Hepatocyte (in vitro differentiated cells): ENCODE results near the gene SYNJ1. TPM values are rescaled to one million over a fixed set of nuclear protein-coding genes. Genes with fewer than 3 reads are reported as not detected.

Experiments
- DNase-seq: peaks from one replicate; pipeline ENCODE4 v3.0.0-alpha.2; 2016; ENCODE audit warnings: low spot score
- H2AFZ ChIP-seq: fragments of 200-600 bp; sonication (generic); 2 replicates; pipeline ENCODE4 v1.6.0; 2016; ENCODE audit warnings: antibody characterized with exemption, mild to moderate bottlenecking
- H3K27ac ChIP-seq: fragments of 200-600 bp; sonication (generic); 2 replicates; pipeline ENCODE4 v1.5.1; 2016; ENCODE audit warnings: mild to moderate bottlenecking
- H3K27me3 ChIP-seq: fragments of 200-600 bp; sonication (generic); 2 replicates; pipeline ENCODE4 v1.6.1; 2016
- H3K36me3 ChIP-seq: fragments of 200-600 bp; sonication (generic); replicated peaks from 2 replicates; pipeline ENCODE4 v1.5.1; 2016; ENCODE audit warnings: low read depth; ENCODE audit not compliant: insufficient read depth
- H3K4me1 ChIP-seq: fragments of 200-600 bp; sonication (generic); 2 replicates; pipeline ENCODE4 v1.5.1; 2016; ENCODE audit warnings: mild to moderate bottlenecking, moderate library complexity; ENCODE audit not compliant: insufficient read depth
- H3K4me2 ChIP-seq: fragments of 200-600 bp; sonication (generic); 2 replicates; pipeline ENCODE4 v1.6.0; 2016
- H3K4me3 ChIP-seq: fragments of 200-600 bp; sonication (generic); 2 replicates; pipeline ENCODE4 v1.5.1; 2016; ENCODE audit warnings: mild to moderate bottlenecking
- H3K79me2 ChIP-seq: fragments of 200-600 bp; sonication (generic); 2 replicates; pipeline ENCODE4 v1.6.0; 2017; ENCODE audit warnings: mild to moderate bottlenecking
- H3K9me2 ChIP-seq: fragments of 200-600 bp; sonication (generic); replicated peaks from 2 replicates; pipeline ENCODE4 v1.6.0; 2017; ENCODE audit warnings: mild to moderate bottlenecking; ENCODE audit not compliant: insufficient read depth
- H3K9me3 ChIP-seq: fragments of 200-600 bp; sonication (generic); 2 replicates; pipeline ENCODE4 v1.5.1; 2016; ENCODE audit warnings: low read depth, mild to moderate bottlenecking
- H4K20me1 ChIP-seq: fragments of 200-600 bp; sonication (generic); 2 replicates; pipeline ENCODE4 v1.6.0; 2016; ENCODE audit warnings: mild to moderate bottlenecking; ENCODE audit not compliant: insufficient read depth, poor library complexity, severe bottlenecking
- CTCF ChIP-seq: fragments of 200-600 bp; sonication (generic); IDR thresholded peaks from 2 replicates; pipeline ENCODE4 v1.5.1; 2016; ENCODE audit warnings: antibody characterized with exemption, mild to moderate bottlenecking; ENCODE audit not compliant: poor library complexity
- EZH2 ChIP-seq: fragments of 200-600 bp; sonication (generic); IDR thresholded peaks from 2 replicates; pipeline ENCODE4 v1.6.1; 2016; ENCODE audit warnings: antibody characterized with exemption, mild to moderate bottlenecking, borderline replicate concordance
- EZH2phosphoT487 ChIP-seq: fragments of 200-600 bp; sonication (generic); IDR thresholded peaks from one replicate; pipeline ENCODE4 v1.6.1; 2018; ENCODE audit warnings: antibody characterized with exemption, mild to moderate bottlenecking, low read depth, moderate library complexity; ENCODE audit not compliant: unreplicated experiment, severe bottlenecking
- WGBS: methylation state at CpG from one replicate; pipeline ENCODE4 v1.1.6; 2016; ENCODE audit warnings: low lambda C conversion rate; ENCODE audit errors: missing lambda C conversion rate; 5-methylcytosine and 5-hydroxymethylcytosine counted together
- polyA plus RNA-seq: library from polyadenylated mRNA; unstranded; fragments of >200 nt; fragmentation: Nextera tagmentation; extraction: Ambion mirVana; gene quantifications from 2 replicates; pipeline ENCODE4 v1.2.1, GENCODE V29; 2016
- total RNA-seq: library from RNA; depleted of rRNA; stranded (reverse); fragments of >200 nt; gene quantifications from 2 replicates; pipeline ENCODE4 v1.2.3, GENCODE V29; 2014

SYNJ1 gene
- total and polyA plus RNA-seq, 2 experiments from 2014 or later: 3.9 to 8.9 TPM

- Histone ChIP-seq H3K4me3 (no peak overlapping the region), H4K20me1 (no peaks in the 10 kb centered on the region), H3K4me1 (no peaks in the 10 kb centered on the region), H3K4me2 (no peak overlapping the region), H3K79me2 (peaks cover 4% of the 10 kb centered on the region), H3K27me3 (no peaks in the 10 kb centered on the region), H3K9me2 (no peaks in the 10 kb centered on the region), H3K27ac (no peak overlapping the region), H2AFZ (no peak overlapping the region), H3K9me3 (no peaks in the 10 kb centered on the region), H3K36me3 (no peaks in the 10 kb centered on the region)
- WGBS: 91% methylated on average over 6 of the region's 6 CpGs
- TF ChIP-seq EZH2phosphoT487: no peak
- TF ChIP-seq CTCF: no peak
- no peak for TF ChIP-seq EZH2
- DNase-seq: no peak
Measured at GRCh38 chr21:32602099-32602498, 125.7 kb downstream of the SYNJ1 start.

- H2AFZ ChIP-seq: no peak overlapping the region
- H3K27ac ChIP-seq: no peak overlapping the region
- WGBS: 80% methylated on average over 8 of the region's 8 CpGs
- H3K27me3 ChIP-seq: no peaks in the 10 kb centered on the region
- H3K4me3 ChIP-seq: no peak overlapping the region
- no peak overlapping the region for H3K4me2 ChIP-seq
- no peak for TF ChIP-seq EZH2
- no peak for TF ChIP-seq EZH2phosphoT487
- no peak for TF ChIP-seq CTCF
- no peaks in the 10 kb centered on the region for H3K9me3 ChIP-seq
- H3K4me1 ChIP-seq: no peaks in the 10 kb centered on the region
- no peaks in the 10 kb centered on the region for H3K9me2 ChIP-seq
- no peak for DNase-seq
- H3K36me3 ChIP-seq: no peaks in the 10 kb centered on the region
- H4K20me1 ChIP-seq: no peaks in the 10 kb centered on the region
- H3K79me2 ChIP-seq: no peaks in the 10 kb centered on the region
Measured at GRCh38 chr21:32599526-32599925, 128.3 kb downstream of the SYNJ1 start.

GRCh38 chr21:32599091-32599490 is 128.7 kb downstream of the SYNJ1 start:
- Histone ChIP-seq H3K27ac (no peak overlapping the region), H4K20me1 (no peaks in the 10 kb centered on the region), H3K9me3 (no peaks in the 10 kb centered on the region), H3K9me2 (no peaks in the 10 kb centered on the region), H3K79me2 (no peaks in the 10 kb centered on the region), H3K4me2 (no peak overlapping the region), H3K4me3 (no peak overlapping the region), H2AFZ (no peak overlapping the region), H3K36me3 (no peaks in the 10 kb centered on the region), H3K27me3 (no peaks in the 10 kb centered on the region), H3K4me1 (no peaks in the 10 kb centered on the region)
- WGBS: 82% methylated on average over 5 of the region's 5 CpGs
- no peak for DNase-seq
- TF ChIP-seq EZH2phosphoT487 (no peak), EZH2 (no peak)

- Histone ChIP-seq H3K36me3 (no peaks in the 10 kb centered on the region), H3K9me3 (no peaks in the 10 kb centered on the region), H2AFZ (no peak overlapping the region), H3K4me3 (no peak overlapping the region), H3K9me2 (no peaks in the 10 kb centered on the region), H3K79me2 (no peaks in the 10 kb centered on the region), H3K4me1 (peaks cover 11% of the 10 kb centered on the region), H3K27ac (no peak overlapping the region), H3K4me2 (no peak overlapping the region), H4K20me1 (no peaks in the 10 kb centered on the region), H3K27me3 (no peaks in the 10 kb centered on the region)
- 78% methylated on average over 6 of the region's 6 CpGs for WGBS
- no peak for TF ChIP-seq EZH2phosphoT487
- no peak for TF ChIP-seq CTCF
- no peak for TF ChIP-seq EZH2
- no peak for DNase-seq
Measured at GRCh38 chr21:32597205-32597604, 130.6 kb downstream of the SYNJ1 start.
